ENCODE results near the gene ZNF695.

GRCh38 chr1:246949956-246950355 lies 57.9 kb downstream of the ZNF695 start:
- no peak for TF ChIP-seq CTCF (IDR thresholded peaks at IDR 0.05)
- no peak for TF ChIP-seq EZH2 (IDR thresholded peaks at IDR 0.05)
